ENCODE results near the gene EFHD2.
"Not testable (repeated sequence)": the region's sequence is repeated elsewhere in the genome, so short reads cannot be mapped to it uniquely, and the experiment has no call there.

Gene EFHD2

GRCh38 chr1:15412175-15412800, 2.6 kb downstream of the EFHD2 start:
- DNase-seq (ENCODE audit: low read depth) = no peak

GRCh38 chr1:15412843-15413242, 3.2 kb downstream of the EFHD2 start:
- DNase-seq (ENCODE audit: low read depth) = no peak

GRCh38 chr1:15413563-15414444, 4.1 kb downstream of the EFHD2 start:
- DNase-seq (ENCODE audit: low read depth) = no peak

GRCh38 chr1:15414445-15414983, 4.8 kb downstream of the EFHD2 start:
- DNase-seq (ENCODE audit: low read depth) = no peak

- DNase-seq (ENCODE audit: low read depth) = no peak
These were observed 7.6 kb downstream of the EFHD2 start for GRCh38 chr1:15417059-15417934.

- no peak for DNase-seq (ENCODE audit: low read depth)
These were observed 9.3 kb downstream of the EFHD2 start for GRCh38 chr1:15418806-15419515.

GRCh38 chr1:15420853-15421465, 11.3 kb downstream of the EFHD2 start:
- DNase-seq (ENCODE audit: low read depth) = no peak

GRCh38 chr1:15422871-15423270, 13.2 kb downstream of the EFHD2 start:
- DNase-seq (ENCODE audit: low read depth) = no peak

- DNase-seq (ENCODE audit: low read depth) = no peak
These were observed 13.8 kb downstream of the EFHD2 start for GRCh38 chr1:15423355-15424077.

GRCh38 chr1:15424146-15424667, 14.5 kb downstream of the EFHD2 start:
- DNase-seq (ENCODE audit: low read depth) = no peak

GRCh38 chr1:15424981-15425380, 15.3 kb downstream of the EFHD2 start:
- DNase-seq (ENCODE audit: low read depth) = no peak

GRCh38 chr1:15425521-15425920, 15.8 kb downstream of the EFHD2 start:
- no peak for DNase-seq (ENCODE audit: low read depth)

- DNase-seq (ENCODE audit: low read depth) = no peak
These were observed 16.3 kb downstream of the EFHD2 start for GRCh38 chr1:15425958-15426357.

- DNase-seq (ENCODE audit: low read depth) = no peak
These were observed 17.0 kb downstream of the EFHD2 start for GRCh38 chr1:15426492-15427279.

- DNase-seq (ENCODE audit: low read depth) = no peak
These were observed 17.6 kb downstream of the EFHD2 start for GRCh38 chr1:15427280-15427666.

- not testable (repeated sequence) for DNase-seq (ENCODE audit: low read depth)
These were observed 18.6 kb downstream of the EFHD2 start for GRCh38 chr1:15428252-15428651.

- DNase-seq (ENCODE audit: low read depth) = no peak
These were observed 19.2 kb downstream of the EFHD2 start for GRCh38 chr1:15428815-15429435.

- DNase-seq (ENCODE audit: low read depth) = no peak
These were observed 20.0 kb downstream of the EFHD2 start for GRCh38 chr1:15429701-15430149.
